Stimulated activated naive B cell treated with anti-CD40 and anti-IgM and Interleukin-4, amounts not matched to agents 10 μg/mL and 1 μg/mL and 100 μg/mL, for 72 hours (primary cell): ENCODE measurements around the gene SAPCD1.

Source experiments
- ATAC-seq, 2 donors: fragments of 150-1000 bp; cut with Tn5 transposase; replicated peaks; 2 replicates each; pipeline ENCODE4 v1.10.0; 2021; ENCODE audit warnings: moderate library complexity in 1 of 2
- DNase-seq: peaks from one replicate; pipeline ENCODE4 v3.0.0; 2021
- H3K27ac Mint-ChIP-seq: one replicate; pipeline ENCODE4 v1.8.0; 2022; ENCODE audit warnings: mild to moderate bottlenecking, mixed read lengths
- H3K27me3 Mint-ChIP-seq, 2 donors: one replicate each; pipeline ENCODE4 v1.8.0; 2022; ENCODE audit warnings: mixed read lengths in 2 of 2
- H3K36me3 Mint-ChIP-seq, 2 donors: one replicate each; pipeline ENCODE4 v1.8.0; 2022; ENCODE audit warnings: mixed read lengths in 2 of 2, mild to moderate bottlenecking in 1 of 2
- H3K4me1 Mint-ChIP-seq, 2 donors: one replicate each; pipeline ENCODE4 v1.8.0; 2022; ENCODE audit warnings: mixed read lengths in 2 of 2, mild to moderate bottlenecking in 1 of 2
- H3K4me3 Mint-ChIP-seq, 2 donors: one replicate each; pipeline ENCODE4 v1.8.0; 2022; ENCODE audit warnings: mild to moderate bottlenecking in 2 of 2, mixed read lengths in 2 of 2, moderate library complexity in 1 of 2
- H3K9me3 Mint-ChIP-seq, 2 donors: one replicate each; pipeline ENCODE4 v1.8.0; 2022; ENCODE audit warnings: mixed read lengths in 2 of 2, mild to moderate bottlenecking in 1 of 2

The SAPCD1 gene

GRCh38 chr6:31771992-31772358, 9.5 kb downstream of the SAPCD1 start:
- Mint-ChIP-seq H3K36me3 (peaks cover 0 to 12% of the 10 kb centered on the region in 2 donors), H3K9me3 (no peaks in the 10 kb centered on the region), H3K27ac (no peak overlapping the region), H3K27me3 (no peaks in the 10 kb centered on the region), H3K4me3 (no peak overlapping the region), H3K4me1 (peaks cover 27 to 36% of the 10 kb centered on the region in 2 donors)
- ATAC-seq (no peak), DNase-seq (no peak)

DNA sequence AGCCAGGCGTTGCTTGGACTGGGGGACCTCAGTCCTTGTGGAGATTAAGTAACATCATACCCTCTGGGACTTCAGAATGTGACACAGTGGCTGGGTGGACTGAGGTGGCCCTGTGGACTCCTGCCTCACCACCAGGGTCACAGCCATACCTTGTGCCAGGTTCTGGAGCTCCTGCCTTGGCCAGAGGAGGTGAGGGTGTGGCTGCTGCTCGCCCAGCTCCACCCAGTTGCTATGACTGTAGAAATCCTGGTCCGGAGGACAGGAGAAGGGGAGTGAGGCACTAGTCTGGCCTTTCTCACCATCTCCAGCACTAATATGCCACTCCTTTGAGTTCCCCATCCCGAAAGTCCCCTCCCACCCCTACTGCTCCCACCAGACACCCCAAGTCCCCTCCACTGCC, 12.7 kb downstream of the SAPCD1 start:
- Mint-ChIP-seq H3K9me3 (no peaks in the 10 kb centered on the region), H3K4me1 (peaks cover 29 to 38% of the 10 kb centered on the region in 2 donors), H3K27ac (peak overlapping the region; percentile 86), H3K27me3 (no peaks in the 10 kb centered on the region), H3K4me3 (no peak overlapping the region), H3K36me3 (peaks cover 13 to 26% of the 10 kb centered on the region in 2 donors)
- DNase-seq, result no peak
- ATAC-seq, result no peak

- Mint-ChIP-seq H3K9me3 (no peaks in the 10 kb centered on the region), H3K36me3 (peaks cover 20 to 33% of the 10 kb centered on the region in 2 donors), H3K4me3 (peak overlapping the region; percentile 76 to 78), H3K27me3 (no peaks in the 10 kb centered on the region), H3K4me1 (peaks cover 29 to 39% of the 10 kb centered on the region in 2 donors), H3K27ac (peak overlapping the region; percentile 96)
- ATAC-seq, result no peak
- DNase-seq, result no peak
Measured at GRCh38 chr6:31775633-31776484, 13.4 kb downstream of the SAPCD1 start.

DNA sequence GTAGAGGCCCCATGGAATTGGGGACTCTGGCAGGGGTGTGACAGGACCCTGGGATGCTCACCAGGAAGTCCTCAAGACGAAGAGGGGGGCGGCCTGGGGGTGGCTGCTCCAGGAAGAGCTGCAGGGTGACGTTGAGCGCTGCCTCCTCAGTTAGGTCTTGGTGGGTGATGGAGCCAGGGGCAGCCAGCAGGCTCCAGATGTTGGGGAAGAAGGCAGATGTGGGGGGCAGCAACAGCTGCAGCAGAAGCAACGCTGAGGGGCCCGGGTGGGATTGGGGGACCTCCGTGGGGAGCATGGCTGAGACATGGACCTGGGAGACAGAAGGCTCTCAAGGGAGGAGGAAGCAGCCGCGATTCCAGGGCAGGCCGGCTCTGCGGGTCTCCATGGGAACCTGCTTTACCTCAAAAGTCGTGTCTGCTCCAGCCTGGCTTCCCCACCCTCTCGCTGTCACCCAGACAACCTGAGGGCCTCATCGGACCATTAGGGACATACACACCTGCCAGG, 14.1 kb downstream of the SAPCD1 start:
- peak overlapping the region; percentile 96 for H3K27ac Mint-ChIP-seq
- H3K9me3 Mint-ChIP-seq, result no peaks in the 10 kb centered on the region
- peak; percentile 14 to 22 for ATAC-seq
- H3K36me3 Mint-ChIP-seq, result peaks cover 24 to 37% of the 10 kb centered on the region in 2 donors
- no peak for DNase-seq
- no peaks in the 10 kb centered on the region for H3K27me3 Mint-ChIP-seq
- peaks cover 29 to 43% of the 10 kb centered on the region in 2 donors for H3K4me1 Mint-ChIP-seq
- peak overlapping the region; percentile 76 to 78 for H3K4me3 Mint-ChIP-seq

- DNase-seq (peak; percentile 88), ATAC-seq (peak; percentile 91 to 93)
- no peaks in the 10 kb centered on the region for H3K9me3 Mint-ChIP-seq
- peak within 1 kb of the TSS; percentile 96 for H3K27ac Mint-ChIP-seq
- peaks cover 30 to 41% of the 10 kb centered on the region in 2 donors for H3K36me3 Mint-ChIP-seq
- no peaks in the 10 kb centered on the region for H3K27me3 Mint-ChIP-seq
- peak within 1 kb of the TSS; percentile 76 to 78 for H3K4me3 Mint-ChIP-seq
- peaks cover 29 to 43% of the 10 kb centered on the region in 2 donors for H3K4me1 Mint-ChIP-seq
Measured at GRCh38 chr6:31776989-31777666, 14.7 kb downstream of the SAPCD1 start, which contains the start of gene VWA7. TSS of gene VWA7 (minus strand) at chr6:31777328. CDS start at chr6:31776779, 549 bp downstream.

- peaks cover 35 to 45% of the 10 kb centered on the region in 2 donors for H3K36me3 Mint-ChIP-seq
Measured at GRCh38 chr6:31777667-31778050, 15.2 kb downstream of the SAPCD1 start.

GRCh38 chr6:31778193-31778592, 15.7 kb downstream of the SAPCD1 start:
- DNase-seq (no peak), ATAC-seq (no peak)
- Mint-ChIP-seq H3K27me3 (no peaks in the 10 kb centered on the region), H3K4me1 (peaks cover 28 to 38% of the 10 kb centered on the region in 2 donors), H3K27ac (no peak overlapping the region), H3K9me3 (no peaks in the 10 kb centered on the region), H3K4me3 (no peak overlapping the region), H3K36me3 (peaks cover 41 to 48% of the 10 kb centered on the region in 2 donors)

More at GRCh38 chr6:31777667-31778050, 15.2 kb downstream of the SAPCD1 start:
- Mint-ChIP-seq H3K27ac (peak overlapping the region; percentile 93), H3K4me3 (peak overlapping the region; percentile 76 to 78), H3K9me3 (no peaks in the 10 kb centered on the region), H3K27me3 (no peaks in the 10 kb centered on the region), H3K4me1 (peaks cover 29 to 42% of the 10 kb centered on the region in 2 donors)
- DNase-seq (no peak), ATAC-seq (no peak)

- Mint-ChIP-seq H3K9me3 (no peaks in the 10 kb centered on the region), H3K27me3 (no peaks in the 10 kb centered on the region), H3K4me1 (peaks cover 30 to 38% of the 10 kb centered on the region in 2 donors), H3K4me3 (no peak overlapping the region), H3K27ac (peak overlapping the region; percentile 25), H3K36me3 (peaks cover 45 to 53% of the 10 kb centered on the region in 2 donors)
- no peak for DNase-seq
- no peak for ATAC-seq
Measured at GRCh38 chr6:31778999-31779885, 16.8 kb downstream of the SAPCD1 start.

GRCh38 chr6:31779908-31780307, 17.5 kb downstream of the SAPCD1 start:
- Mint-ChIP-seq H3K36me3 (peaks cover 51 to 60% of the 10 kb centered on the region in 2 donors), H3K27me3 (no peaks in the 10 kb centered on the region), H3K9me3 (no peaks in the 10 kb centered on the region), H3K4me1 (peaks cover 31 to 38% of the 10 kb centered on the region in 2 donors), H3K27ac (peak overlapping the region; percentile 25), H3K4me3 (no peak overlapping the region)
- DNase-seq (no peak), ATAC-seq (no peak)

DNA sequence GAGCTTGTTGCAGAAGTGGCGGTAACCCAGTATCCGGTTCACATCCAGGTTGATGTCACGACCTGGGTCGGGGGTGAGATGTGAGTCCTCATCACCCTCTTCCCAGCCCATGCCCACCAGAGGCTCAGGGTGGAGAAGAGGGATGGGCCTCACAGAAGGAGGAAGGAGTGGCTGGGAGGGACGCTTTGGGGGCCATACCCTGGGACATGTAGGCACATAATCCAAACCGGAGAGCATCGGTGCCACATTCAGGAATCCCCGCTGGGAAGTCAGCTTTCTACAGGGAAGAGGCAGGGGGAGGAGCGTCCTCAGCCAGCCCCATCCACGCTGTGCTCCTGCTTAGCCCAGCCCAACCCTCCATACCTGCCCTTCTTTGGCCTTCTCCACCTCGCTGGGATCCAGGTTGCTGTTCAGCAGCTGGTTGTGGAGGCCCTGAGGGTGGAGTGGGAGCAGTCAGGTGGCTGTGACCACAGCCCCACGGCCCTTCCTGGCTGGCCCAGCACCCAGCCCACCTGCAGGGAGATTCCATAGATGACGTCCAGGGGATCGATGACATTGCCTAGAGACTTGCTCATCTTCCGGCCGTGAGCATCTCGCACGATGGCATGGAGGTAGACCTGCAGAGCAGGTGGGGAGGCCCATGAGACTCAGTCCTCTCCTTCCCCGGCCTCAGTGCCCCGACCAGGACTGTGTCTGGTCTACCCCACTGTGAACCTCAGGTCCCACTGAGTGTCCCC, 18.2 kb downstream of the SAPCD1 start:
- H3K4me1 Mint-ChIP-seq, result peaks cover 23 to 33% of the 10 kb centered on the region in 2 donors
- no peaks in the 10 kb centered on the region for H3K27me3 Mint-ChIP-seq
- H3K36me3 Mint-ChIP-seq, result peaks cover 53 to 64% of the 10 kb centered on the region in 2 donors
- DNase-seq (no peak), ATAC-seq (no peak)
- H3K9me3 Mint-ChIP-seq, result no peaks in the 10 kb centered on the region
- H3K27ac Mint-ChIP-seq, result no peak overlapping the region
- no peak overlapping the region for H3K4me3 Mint-ChIP-seq

DNA sequence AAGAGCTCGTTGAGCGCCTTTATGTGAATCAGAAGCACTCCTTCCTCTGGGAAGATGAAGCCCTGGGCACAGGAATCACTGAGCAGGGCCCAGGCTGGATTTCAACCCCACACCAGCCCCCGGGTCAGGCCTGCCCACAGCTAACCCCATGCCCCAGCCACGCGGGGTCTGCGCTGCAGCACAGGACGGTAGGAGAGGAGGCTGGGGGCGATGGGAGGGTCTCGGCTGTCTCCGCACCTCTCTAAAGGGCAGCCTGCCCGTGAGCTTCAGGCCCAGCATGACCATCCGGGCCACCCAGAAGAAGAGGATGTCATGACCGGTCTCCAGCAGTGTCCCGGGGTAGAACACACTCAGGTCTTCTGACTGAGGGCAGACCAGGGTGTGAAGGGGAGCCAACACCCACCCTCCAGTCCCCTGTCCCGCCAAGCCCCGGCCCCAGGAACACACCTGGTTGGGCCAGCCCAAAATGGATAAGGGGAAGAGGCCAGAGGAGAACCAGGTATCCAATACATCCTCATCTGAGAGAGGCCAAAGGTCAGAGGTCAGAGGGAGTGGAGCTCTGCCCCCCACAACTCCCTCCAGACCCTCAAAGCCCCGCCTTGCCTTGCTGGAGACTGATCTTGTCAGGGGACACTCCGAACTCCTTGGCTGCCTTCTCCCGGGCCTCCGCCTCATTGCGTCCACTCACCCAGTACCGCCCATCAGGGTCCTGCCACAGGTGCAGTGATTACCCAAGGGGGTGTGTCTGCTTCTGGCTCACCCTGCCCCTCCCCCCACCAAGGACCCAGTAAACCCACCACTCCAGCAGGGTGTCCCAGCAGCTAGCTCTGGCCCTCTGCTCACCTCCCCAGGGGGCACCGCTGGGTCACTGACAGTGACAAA, 19.0 kb downstream of the SAPCD1 start:
- no peak overlapping the region for H3K4me3 Mint-ChIP-seq
- H3K36me3 Mint-ChIP-seq, result peaks cover 57 to 68% of the 10 kb centered on the region in 2 donors
- peaks cover 20 to 30% of the 10 kb centered on the region in 2 donors for H3K4me1 Mint-ChIP-seq
- DNase-seq (no peak), ATAC-seq (no peak)
- H3K9me3 Mint-ChIP-seq, result no peaks in the 10 kb centered on the region
- H3K27ac Mint-ChIP-seq, result no peak overlapping the region
- H3K27me3 Mint-ChIP-seq, result no peaks in the 10 kb centered on the region

DNA sequence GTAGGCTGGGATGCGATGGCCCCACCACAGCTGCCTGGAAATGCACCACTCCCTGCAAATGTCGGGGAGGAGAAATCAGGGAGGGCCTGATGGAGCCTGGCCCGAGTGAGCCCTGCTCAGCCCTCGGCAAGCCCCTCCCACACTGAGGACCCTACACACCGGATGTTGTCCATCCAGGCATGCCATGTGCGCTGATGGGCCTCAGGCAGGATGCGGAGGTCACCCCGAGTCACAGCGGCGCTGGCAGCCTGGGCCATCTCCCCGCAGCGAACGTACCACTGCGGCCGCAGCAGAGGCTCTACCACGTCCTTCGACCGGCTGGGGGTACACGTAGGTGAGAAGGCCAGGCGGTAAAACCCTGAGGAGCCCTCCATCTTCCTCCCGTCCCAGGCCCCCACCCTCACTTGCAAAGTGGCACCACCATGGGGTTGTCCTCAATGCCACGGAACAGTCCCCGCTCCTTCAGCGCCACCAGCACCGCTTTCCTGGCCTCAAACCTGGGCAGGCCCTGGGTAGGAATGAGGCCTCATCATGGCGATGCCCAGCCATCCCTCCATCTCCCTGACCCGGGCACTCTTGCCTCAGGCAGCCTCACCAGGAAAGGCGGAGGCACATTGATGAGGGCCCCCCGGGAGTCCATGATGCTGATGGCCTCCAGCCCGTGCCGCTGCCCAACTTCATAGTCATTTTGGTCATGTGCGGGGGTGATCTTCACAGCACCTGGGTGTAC, 19.8 kb downstream of the SAPCD1 start:
- Mint-ChIP-seq H3K4me3 (no peak overlapping the region), H3K9me3 (no peaks in the 10 kb centered on the region), H3K27me3 (no peaks in the 10 kb centered on the region), H3K4me1 (peaks cover 14 to 22% of the 10 kb centered on the region in 2 donors), H3K27ac (peak overlapping the region; percentile 5), H3K36me3 (peaks cover 54 to 64% of the 10 kb centered on the region in 2 donors)
- ATAC-seq (no peak), DNase-seq (no peak)
